ENCODE results near the gene NOS1AP.
"Not testable (repeated sequence)": the region's sequence is repeated elsewhere in the genome, so short reads cannot be mapped to it uniquely, and the experiment has no call there.

The NOS1AP gene

DNA sequence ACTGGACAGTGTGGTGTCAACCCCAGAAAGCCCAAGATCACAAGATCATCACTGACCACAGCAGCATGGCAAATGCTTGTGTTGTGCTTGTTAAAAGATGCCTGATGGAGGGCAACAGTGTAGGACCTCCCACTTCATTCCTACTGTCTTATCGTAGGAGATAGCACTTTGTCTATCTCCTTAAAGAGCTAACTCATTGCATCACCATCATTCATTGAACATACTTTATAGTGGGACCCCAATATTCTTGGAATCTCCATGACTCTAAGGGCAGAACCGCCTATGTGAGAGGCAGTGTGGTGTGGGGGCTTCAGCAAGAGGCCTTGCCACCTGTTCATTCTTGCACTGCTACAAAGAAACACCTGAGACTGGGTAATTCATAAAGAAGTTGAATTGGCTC, 347.4 kb downstream of the NOS1AP start:
- H3K9me3 ChIP-seq (ENCODE audit: severe bottlenecking), result peaks cover 3% of the 10 kb centered on the region
- no peak for DNase-seq
- H3K27ac ChIP-seq, result no peak overlapping the region
- no peaks in the 10 kb centered on the region for H3K36me3 ChIP-seq
- H3K27me3 ChIP-seq (ENCODE audit: insufficient read depth, low read depth, severe bottlenecking), result no peaks in the 10 kb centered on the region
- H3K4me3 ChIP-seq (ENCODE audit: low read depth, low read length), result no peak overlapping the region
- TF ChIP-seq, protein P1, sequence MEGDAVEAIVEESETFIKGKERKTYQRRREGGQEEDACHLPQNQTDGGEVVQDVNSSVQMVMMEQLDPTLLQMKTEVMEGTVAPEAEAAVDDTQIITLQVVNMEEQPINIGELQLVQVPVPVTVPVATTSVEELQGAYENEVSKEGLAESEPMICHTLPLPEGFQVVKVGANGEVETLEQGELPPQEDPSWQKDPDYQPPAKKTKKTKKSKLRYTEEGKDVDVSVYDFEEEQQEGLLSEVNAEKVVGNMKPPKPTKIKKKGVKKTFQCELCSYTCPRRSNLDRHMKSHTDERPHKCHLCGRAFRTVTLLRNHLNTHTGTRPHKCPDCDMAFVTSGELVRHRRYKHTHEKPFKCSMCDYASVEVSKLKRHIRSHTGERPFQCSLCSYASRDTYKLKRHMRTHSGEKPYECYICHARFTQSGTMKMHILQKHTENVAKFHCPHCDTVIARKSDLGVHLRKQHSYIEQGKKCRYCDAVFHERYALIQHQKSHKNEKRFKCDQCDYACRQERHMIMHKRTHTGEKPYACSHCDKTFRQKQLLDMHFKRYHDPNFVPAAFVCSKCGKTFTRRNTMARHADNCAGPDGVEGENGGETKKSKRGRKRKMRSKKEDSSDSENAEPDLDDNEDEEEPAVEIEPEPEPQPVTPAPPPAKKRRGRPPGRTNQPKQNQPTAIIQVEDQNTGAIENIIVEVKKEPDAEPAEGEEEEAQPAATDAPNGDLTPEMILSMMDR (IDR thresholded peaks at IDR 0.05; ENCODE audit: low read depth, low read length), result no peak

- H3K9me3 ChIP-seq (ENCODE audit: severe bottlenecking), result peaks cover 3% of the 10 kb centered on the region
- TF ChIP-seq, protein P1 (IDR thresholded peaks at IDR 0.05; ENCODE audit: low read depth, low read length), result no peak
- no peaks in the 10 kb centered on the region for H3K36me3 ChIP-seq
- H3K27ac ChIP-seq, result no peak overlapping the region
- H3K4me3 ChIP-seq (ENCODE audit: low read depth, low read length), result no peak overlapping the region
- H3K27me3 ChIP-seq (ENCODE audit: insufficient read depth, low read depth, severe bottlenecking), result no peaks in the 10 kb centered on the region
- DNase-seq, result no peak
Observed at GRCh38 chr1:162417650-162418049, 348.2 kb downstream of the NOS1AP start.

GRCh38 chr1:162418584-162418983, 349.1 kb downstream of the NOS1AP start:
- not testable (repeated sequence) for H3K9me3 ChIP-seq (ENCODE audit: severe bottlenecking); H3K4me3 ChIP-seq (ENCODE audit: low read depth, low read length); H3K27me3 ChIP-seq (ENCODE audit: insufficient read depth, low read depth, severe bottlenecking); H3K36me3 ChIP-seq; H3K27ac ChIP-seq
- peak; percentile 57 for DNase-seq

DNA sequence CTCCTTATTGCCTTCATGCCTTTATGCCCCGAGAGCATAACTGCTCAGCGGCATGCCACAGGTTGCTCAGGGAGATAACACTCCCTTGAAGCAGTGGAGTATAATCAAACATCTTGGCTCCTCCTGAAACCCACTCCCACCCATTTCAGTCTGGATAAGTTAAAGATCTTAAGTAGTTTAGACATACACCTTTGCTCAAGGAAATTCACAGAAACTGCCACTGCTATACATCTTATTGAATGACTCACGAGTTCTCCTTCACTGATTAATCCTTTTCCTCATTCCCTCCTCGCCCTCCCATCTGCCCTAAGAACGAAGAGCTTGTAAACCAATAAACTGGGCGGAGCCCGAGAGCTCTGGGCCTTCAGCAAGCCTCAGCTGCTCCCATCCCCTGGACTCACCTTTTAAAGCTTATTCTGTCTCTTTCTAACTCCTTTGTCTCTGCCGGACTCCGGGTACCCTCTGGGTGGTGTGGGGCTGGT, 350.0 kb downstream of the NOS1AP start:
- not testable (repeated sequence) for H3K4me3 ChIP-seq (ENCODE audit: low read depth, low read length); H3K36me3 ChIP-seq; H3K27ac ChIP-seq; H3K27me3 ChIP-seq (ENCODE audit: insufficient read depth, low read depth, severe bottlenecking); H3K9me3 ChIP-seq (ENCODE audit: severe bottlenecking)
- peak; percentile 89 for DNase-seq
